ENCODE measurements around the gene JAGN1. TPM values are rescaled to one million over a fixed set of nuclear protein-coding genes. Genes with fewer than 3 reads are reported as not detected.

The JAGN1 gene
- total and polyA plus RNA-seq, 9 of the 15 experiments (the other 6 are each of a cell fraction or from before 2014, with no cell fraction given): 31.6 to 77.8 (median 40.3) TPM

GRCh38 chr3:9912294-9912935 lies 22.0 kb downstream of the JAGN1 start (continued):
- TF ChIP-seq JUND (IDR thresholded peaks at IDR 0.05; ENCODE audit: borderline replicate concordance, low read depth, low read length) (peak; percentile 27; the same call in 1 of the 2 replicates), JUND (tag; IDR thresholded peaks at IDR 0.05; ENCODE audit: borderline replicate concordance, low read depth, low read length) (peak; percentile 80; the same call in 2 of the 3 replicates), SMARCC2 (IDR thresholded peaks at IDR 0.05; ENCODE audit: low read depth) (peak; percentile 61), L3MBTL2 (IDR thresholded peaks at IDR 0.05) (peak; percentile 56; the same call in 1 of the 2 replicates), KDM1A (IDR thresholded peaks at IDR 0.05) (peak; percentile 27 to 52; a peak in 1 of 4 replicates), MYC (IDR thresholded peaks at IDR 0.05; ENCODE audit: low read depth, low read length) (no peak), MYC (CRISPR knock-in tag; IDR thresholded peaks at IDR 0.05; ENCODE audit: borderline replicate concordance, low read depth) (no peak), TEAD1 (CRISPR knock-in tag; IDR thresholded peaks at IDR 0.05) (no peak), NFE2 (IDR thresholded peaks at IDR 0.05; ENCODE audit: low read depth) (peak; percentile 97), ZBTB8A (IDR thresholded peaks at IDR 0.05; ENCODE audit: partially characterized antibody) (no peak), ZBTB5 (IDR thresholded peaks at IDR 0.05) (peak; percentile 67; the same call in 1 of the 2 replicates), MBD1 (CRISPR knock-in tag; IDR thresholded peaks at IDR 0.05) (no peak), ZNF316 (IDR thresholded peaks at IDR 0.05) (peak; percentile 94)

All from K562 (cell line).